MCF 10A (cell line): ENCODE results near the gene KCTD7. TPM values are rescaled to one million over a fixed set of nuclear protein-coding genes. Genes with fewer than 3 reads are reported as not detected.
A peak's percentile ranks its signal among the peaks of the same experiment; 100 is the strongest.

ENCODE experiments used
- BruUV-seq: library from RNA; stranded (reverse); fragments of 400-500 nt; replicated peaks from 2 replicates; lab custom pipeline; 2021; lab: Mats Ljungman, UMichigan
- CTCF ChIA-PET: fragments of 300-600 bp; sonication (Branson Sonifier 250); formaldehyde crosslinking; extraction: SDS; loops from one replicate; lab custom pipeline; 2021; ENCODE audit warnings: antibody characterized with exemption, inconsistent platforms; lab: Yijun Ruan, JAX
- POLR2A ChIA-PET: fragments of 300-600, 350-650 bp; sonication (Branson Sonifier 250); formaldehyde crosslinking; extraction: SDS; loops from one replicate; lab custom pipeline; 2020; ENCODE audit warnings: antibody characterized with exemption, inconsistent platforms; lab: Yijun Ruan, JAX
- DNase-seq: peaks from one replicate; pipeline ENCODE4 v3.0.0-alpha.2; 2018; ENCODE audit not compliant: unreplicated experiment
- H3K27ac Mint-ChIP-seq: one replicate; pipeline ENCODE4 v1.8.0; 2022; ENCODE audit warnings: mild to moderate bottlenecking, low read depth, mixed read lengths; ENCODE audit not compliant: unreplicated experiment
- H3K27me3 Mint-ChIP-seq: one replicate; pipeline ENCODE4 v1.8.0; 2022; ENCODE audit warnings: mixed read lengths; ENCODE audit not compliant: insufficient read depth, unreplicated experiment
- H3K36me3 Mint-ChIP-seq: one replicate; pipeline ENCODE4 v1.8.0; 2022; ENCODE audit warnings: mild to moderate bottlenecking, moderate library complexity, mixed read lengths; ENCODE audit not compliant: insufficient read depth, unreplicated experiment
- H3K4me1 Mint-ChIP-seq: one replicate; pipeline ENCODE4 v1.8.0; 2022; ENCODE audit warnings: mixed read lengths; ENCODE audit not compliant: insufficient read depth, unreplicated experiment
- H3K4me3 Mint-ChIP-seq: one replicate; pipeline ENCODE4 v1.8.0; 2022; ENCODE audit warnings: mild to moderate bottlenecking, moderate library complexity, mixed read lengths; ENCODE audit not compliant: unreplicated experiment
- H3K9me3 Mint-ChIP-seq: one replicate; pipeline ENCODE4 v1.8.0; 2022; ENCODE audit warnings: mixed read lengths; ENCODE audit not compliant: unreplicated experiment
- intact Hi-C: fragments of 100-400 bp; cut with micrococcal nuclease; formaldehyde crosslinking; loops from 2 replicates; pipeline ENCODE4 v1.14.1; 2022
- total RNA-seq: library from RNA; stranded (reverse); gene quantifications from 2 replicates; pipeline ENCODE4 v1.2.3, GENCODE V29; 2022
- TF ChIP-seq, protein P1 (sequence below): fragments of 200-600 bp; IDR thresholded peaks from one replicate; pipeline ENCODE4 v1.8.0; 2022; ENCODE audit warnings: antibody characterized with exemption, mild to moderate bottlenecking; ENCODE audit not compliant: unreplicated experiment

The KCTD7 gene
- total RNA-seq, 1 experiment from 2014 or later: 3.7 TPM

DNA sequence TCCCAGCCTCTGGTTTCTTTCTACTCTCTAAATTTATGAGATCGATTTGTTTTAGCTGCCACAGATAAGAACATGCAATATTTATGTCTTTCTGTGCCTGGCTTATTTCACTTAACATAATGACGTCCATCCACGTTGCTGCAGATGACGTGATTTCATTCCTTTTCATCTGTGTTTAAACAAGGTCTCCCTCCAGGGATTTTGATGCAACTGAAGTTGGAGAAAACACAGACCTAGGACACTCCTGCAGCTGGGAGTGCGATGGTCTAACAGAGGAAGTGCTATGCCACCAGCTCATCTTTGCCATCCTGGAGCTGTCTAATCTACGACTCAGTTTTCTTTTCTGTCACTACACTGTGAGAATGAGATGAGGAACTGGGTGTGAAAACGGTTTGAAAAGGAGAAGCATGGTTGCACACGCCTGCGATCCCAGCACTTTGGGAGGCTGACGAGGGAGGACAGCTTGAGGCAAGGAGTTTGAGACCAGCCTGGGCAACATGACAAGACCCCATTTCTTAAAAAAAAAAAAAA, 1.5 kb upstream of the KCTD7 start:
- Mint-ChIP-seq H3K4me1 (peaks cover 16% of the 10 kb centered on the region), H3K27ac (no peak overlapping the region), H3K27me3 (no peaks in the 10 kb centered on the region), H3K4me3 (peak overlapping the region; percentile 79), H3K9me3 (no peaks in the 10 kb centered on the region), H3K36me3 (no peaks in the 10 kb centered on the region)
- TF ChIP-seq, protein P1, sequence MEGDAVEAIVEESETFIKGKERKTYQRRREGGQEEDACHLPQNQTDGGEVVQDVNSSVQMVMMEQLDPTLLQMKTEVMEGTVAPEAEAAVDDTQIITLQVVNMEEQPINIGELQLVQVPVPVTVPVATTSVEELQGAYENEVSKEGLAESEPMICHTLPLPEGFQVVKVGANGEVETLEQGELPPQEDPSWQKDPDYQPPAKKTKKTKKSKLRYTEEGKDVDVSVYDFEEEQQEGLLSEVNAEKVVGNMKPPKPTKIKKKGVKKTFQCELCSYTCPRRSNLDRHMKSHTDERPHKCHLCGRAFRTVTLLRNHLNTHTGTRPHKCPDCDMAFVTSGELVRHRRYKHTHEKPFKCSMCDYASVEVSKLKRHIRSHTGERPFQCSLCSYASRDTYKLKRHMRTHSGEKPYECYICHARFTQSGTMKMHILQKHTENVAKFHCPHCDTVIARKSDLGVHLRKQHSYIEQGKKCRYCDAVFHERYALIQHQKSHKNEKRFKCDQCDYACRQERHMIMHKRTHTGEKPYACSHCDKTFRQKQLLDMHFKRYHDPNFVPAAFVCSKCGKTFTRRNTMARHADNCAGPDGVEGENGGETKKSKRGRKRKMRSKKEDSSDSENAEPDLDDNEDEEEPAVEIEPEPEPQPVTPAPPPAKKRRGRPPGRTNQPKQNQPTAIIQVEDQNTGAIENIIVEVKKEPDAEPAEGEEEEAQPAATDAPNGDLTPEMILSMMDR: no peak
- CTCF ChIA-PET: interaction anchor here (0.6 to 1.1 kb wide), 3 partner anchors 12 to 71 kb away, joined by 4 to 7 read pairs (median 5); no protein-coding TSS in a partner anchor
- POLR2A ChIA-PET: interaction anchor here (0.6 to 4.1 kb wide), 14 partner anchors 9 to 144 kb away, joined by 3 to 44 read pairs (median 5); partner anchors contain the start of gene RABGEF1
- DNase-seq: no peak
- intact Hi-C loops: no loop called here
- BruUV-seq: no TSS peak

DNA sequence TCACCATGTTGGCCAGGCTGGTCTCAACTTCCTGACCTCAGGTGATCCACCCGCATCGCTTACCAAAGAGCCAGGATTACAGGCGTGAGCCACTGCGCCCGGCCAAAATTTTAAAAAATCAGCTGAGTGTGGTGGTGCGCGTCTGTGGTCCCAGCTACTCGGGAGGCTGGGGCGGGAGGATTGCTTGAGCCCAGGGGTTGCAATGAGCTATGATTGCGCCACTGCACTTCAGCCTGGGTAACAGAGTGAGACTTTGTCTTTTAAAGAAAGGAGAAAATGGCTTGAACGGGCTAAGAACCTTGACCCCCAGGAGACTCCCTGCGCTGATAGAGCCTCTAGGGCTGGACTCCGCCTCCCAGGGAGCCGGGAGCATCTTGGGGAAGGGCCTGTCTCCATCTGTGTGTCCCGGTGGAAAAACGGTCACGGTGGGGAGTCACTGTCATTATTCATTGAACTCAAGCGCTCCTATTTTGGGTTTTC, 760 bp upstream of the KCTD7 start:
- intact Hi-C loops: loop anchor here (2.0 kb wide), 1 partner anchor 35 kb away; no protein-coding TSS in a partner anchor
- CTCF ChIA-PET: interaction anchor here (0.6 kb wide), 1 partner anchor 13 kb away, joined by 7 read pairs; no protein-coding TSS in a partner anchor

DNA sequence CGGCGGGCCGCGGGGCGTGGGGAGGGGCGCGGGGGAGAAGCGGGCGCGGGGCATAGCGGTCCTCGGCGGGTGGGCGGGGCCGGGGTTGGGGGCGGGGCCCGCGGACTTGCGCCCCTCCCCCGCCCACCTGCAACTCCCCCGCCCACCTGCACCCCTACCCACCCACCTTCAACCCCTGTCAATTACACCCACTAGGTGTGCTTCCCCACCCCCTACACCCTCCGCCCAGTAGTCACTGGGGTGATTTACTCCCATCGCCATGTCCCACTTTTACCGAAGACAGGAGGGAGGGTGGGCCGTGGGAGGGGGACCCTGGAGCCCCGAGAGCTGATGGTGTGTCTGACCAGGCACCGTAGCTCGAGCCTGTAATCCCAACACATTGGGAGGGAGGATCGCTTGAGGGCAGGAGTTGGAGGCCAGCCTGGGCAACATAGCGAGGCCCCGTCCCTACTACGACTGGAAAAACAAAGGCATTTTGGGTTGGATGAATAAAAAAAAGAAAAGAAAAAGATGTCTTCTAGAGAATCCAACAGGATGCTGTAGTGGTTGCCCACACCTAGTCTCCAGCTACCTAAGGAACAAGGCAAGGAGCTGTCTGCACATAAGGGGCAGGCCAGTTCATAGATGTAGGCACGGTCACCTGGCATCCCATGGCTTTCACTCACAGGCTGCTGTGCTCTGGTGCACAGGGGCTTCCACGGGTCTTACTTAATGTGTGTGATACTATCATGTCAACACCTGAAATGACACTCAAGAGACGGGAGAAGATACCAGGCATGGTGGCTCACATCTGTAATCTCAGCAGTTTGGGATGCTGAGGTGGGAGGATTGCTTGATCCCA, 761 bp downstream of the KCTD7 start:
- no peaks in the 10 kb centered on the region for H3K36me3 Mint-ChIP-seq
- no peaks in the 10 kb centered on the region for H3K9me3 Mint-ChIP-seq
- CTCF ChIA-PET: interaction anchor here (0.7 kb wide), 1 partner anchor 1948 kb away, joined by 4 read pairs; no protein-coding TSS in a partner anchor
- no peak for DNase-seq
- H3K4me1 Mint-ChIP-seq: peaks cover 18% of the 10 kb centered on the region
- intact Hi-C loops: loop anchor here (2.0 kb wide), 1 partner anchor 37 kb away; no protein-coding TSS in a partner anchor
- peak overlapping the region; percentile 84 for H3K27ac Mint-ChIP-seq
- TF ChIP-seq, protein P1: no peak
- peak overlapping the region; percentile 79 for H3K4me3 Mint-ChIP-seq
- H3K27me3 Mint-ChIP-seq: no peaks in the 10 kb centered on the region
- BruUV-seq: TSS peak; percentile 52
- POLR2A ChIA-PET: interaction anchor here (0.6 to 4.1 kb wide), 12 partner anchors 13 to 366 kb away, joined by 3 to 44 read pairs (median 4); partner anchors contain the start of genes RABGEF1 and SBDS

More for the DNA sequence above, 760 bp upstream of the KCTD7 start:
- H3K9me3 Mint-ChIP-seq: no peaks in the 10 kb centered on the region
- no peaks in the 10 kb centered on the region for H3K36me3 Mint-ChIP-seq
- peak overlapping the region; percentile 79 for H3K4me3 Mint-ChIP-seq
- TF ChIP-seq, protein P1: no peak
- POLR2A ChIA-PET: interaction anchor here (0.6 to 4.1 kb wide), 14 partner anchors 9 to 145 kb away, joined by 3 to 44 read pairs (median 5); partner anchors contain the start of gene RABGEF1
- H3K27me3 Mint-ChIP-seq: no peaks in the 10 kb centered on the region
- DNase-seq: no peak
- TSS peak; percentile 99 for BruUV-seq
- H3K4me1 Mint-ChIP-seq: peaks cover 16% of the 10 kb centered on the region
- peak overlapping the region; percentile 84 for H3K27ac Mint-ChIP-seq
